ENCODE results near the gene C19orf38.

Gene C19orf38

DNA sequence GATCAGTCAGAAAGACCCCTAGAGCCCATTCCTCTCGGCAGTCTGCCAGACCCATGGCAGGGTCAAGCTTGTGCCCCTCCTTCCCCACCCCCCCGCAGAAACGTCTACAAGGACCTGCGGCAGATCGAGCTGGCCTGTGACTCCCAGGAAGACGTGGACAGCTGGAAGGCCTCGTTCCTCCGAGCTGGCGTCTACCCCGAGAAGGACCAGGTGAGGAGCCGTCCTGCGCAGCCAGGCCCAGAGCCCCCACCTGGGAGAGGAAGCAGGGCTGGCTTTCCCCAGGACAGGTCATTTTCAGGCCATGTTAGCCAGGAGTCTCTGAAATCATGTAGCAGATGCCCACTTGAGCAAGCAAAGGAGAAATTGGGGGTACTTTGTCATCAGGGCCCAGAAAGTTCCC, 24.5 kb upstream of the C19orf38 start:
- H3K27ac ChIP-seq: no peak overlapping the region
- no peak for TF ChIP-seq CTCF (IDR thresholded peaks at IDR 0.05)
- H3K4me3 ChIP-seq: no peak overlapping the region
- DNase-seq (ENCODE audit: low spot score): no peak

DNA sequence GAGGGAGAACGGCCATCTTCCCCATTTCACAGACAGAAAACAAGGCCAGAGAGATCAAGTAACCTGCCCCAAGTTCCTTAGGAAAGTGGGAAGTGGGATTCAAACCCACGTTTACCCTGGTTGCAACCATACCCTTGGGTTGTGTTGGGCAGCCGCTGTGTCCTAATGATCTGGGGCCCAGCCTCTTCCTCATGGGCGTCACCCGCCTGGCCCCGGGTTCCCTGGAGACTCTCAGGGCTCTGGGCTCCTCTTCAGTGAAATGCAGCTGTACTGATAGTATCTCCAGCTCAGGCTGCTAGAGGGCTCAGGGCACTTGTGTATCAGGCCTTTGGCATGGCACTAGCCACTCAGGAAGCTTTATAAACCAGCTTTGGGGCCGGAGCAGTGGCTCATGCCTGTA, 22.0 kb upstream of the C19orf38 start:
- H3K4me3 ChIP-seq: no peak overlapping the region
- no peak overlapping the region for H3K27ac ChIP-seq
- no peak for TF ChIP-seq CTCF (IDR thresholded peaks at IDR 0.05)
- no peak for DNase-seq (ENCODE audit: low spot score)

GRCh38 chr19:10826846-10827245, 21.4 kb upstream of the C19orf38 start:
- no peak for TF ChIP-seq CTCF (IDR thresholded peaks at IDR 0.05)
- H3K4me3 ChIP-seq: no peak overlapping the region
- DNase-seq (ENCODE audit: low spot score): no peak
- H3K27ac ChIP-seq: no peak overlapping the region

- no peak overlapping the region for H3K4me3 ChIP-seq
- no peak overlapping the region for H3K27ac ChIP-seq
- TF ChIP-seq CTCF (IDR thresholded peaks at IDR 0.05): no peak
- no peak for DNase-seq (ENCODE audit: low spot score)
These were observed 19.0 kb upstream of the C19orf38 start for GRCh38 chr19:10828981-10829821.

DNA sequence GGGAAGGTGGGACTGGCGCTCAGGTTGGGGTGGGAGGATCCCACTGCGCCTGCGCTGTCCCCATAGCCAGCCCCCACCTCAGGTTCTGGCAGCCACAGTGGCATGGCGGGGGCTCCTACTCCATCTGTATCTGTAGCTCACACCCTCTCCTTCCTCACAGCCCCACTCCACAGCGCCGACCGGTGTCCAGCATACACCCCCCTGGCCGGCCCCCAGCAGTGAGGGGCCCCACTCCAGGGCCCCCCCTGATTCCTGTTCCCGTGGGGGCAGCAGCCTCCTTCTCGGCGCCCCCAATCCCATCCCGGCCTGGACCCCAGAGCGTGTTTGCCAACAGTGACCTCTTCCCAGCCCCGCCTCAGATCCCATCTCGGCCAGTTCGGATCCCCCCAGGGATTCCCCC, 18.2 kb upstream of the C19orf38 start:
- no peak for DNase-seq (ENCODE audit: low spot score)
- no peak overlapping the region for H3K27ac ChIP-seq
- H3K4me3 ChIP-seq: no peak overlapping the region
- TF ChIP-seq CTCF (IDR thresholded peaks at IDR 0.05): no peak

- no peak overlapping the region for H3K27ac ChIP-seq
- TF ChIP-seq CTCF (IDR thresholded peaks at IDR 0.05): no peak
These were observed 17.8 kb upstream of the C19orf38 start for GRCh38 chr19:10830370-10830769.

More at GRCh38 chr19:10830370-10830769, 17.8 kb upstream of the C19orf38 start:
- no peak for DNase-seq (ENCODE audit: low spot score)
- H3K4me3 ChIP-seq: no peak overlapping the region

Data from coronary artery (tissue), 2 donors.